ENCODE data around the gene ACLY. TPM values are rescaled to one million over a fixed set of nuclear protein-coding genes. Genes with fewer than 3 reads are reported as not detected.

Gene ACLY
- total RNA-seq, 1 donor from 2014 or later = 326 TPM

DNA sequence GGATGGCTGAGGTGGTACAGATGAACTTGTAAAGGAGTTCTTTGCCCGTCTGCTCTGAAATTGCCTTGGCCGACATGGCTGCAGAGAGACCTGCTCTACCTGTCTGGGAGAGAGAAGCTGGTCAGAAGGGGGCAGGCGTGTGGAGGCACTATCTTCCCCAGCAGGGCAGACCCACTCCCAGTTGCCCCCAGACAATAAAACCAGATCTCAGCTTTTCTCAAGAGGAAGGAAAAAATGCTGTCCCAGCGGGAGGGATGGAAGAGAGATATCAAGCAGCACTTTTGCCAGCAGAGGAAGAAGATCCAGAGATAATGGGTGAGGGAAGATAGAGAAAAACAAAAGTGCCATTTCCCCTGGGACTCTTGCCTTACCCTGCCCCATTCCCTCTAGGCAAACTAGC is 5.0 kb downstream of the ACLY start:
- no peak overlapping the region for H3K4me3 ChIP-seq (ENCODE audit: insufficient read depth, low read depth, low read length)
- H3K36me3 ChIP-seq (ENCODE audit: insufficient read depth, low read length) = peaks cover 34% of the 10 kb centered on the region
- H3K27me3 Mint-ChIP-seq (ENCODE audit: low read depth, unreplicated experiment) = no peaks in the 10 kb centered on the region

GRCh38 chr17:41912925-41913324 is 5.8 kb downstream of the ACLY start:
- peak overlapping the region; percentile 66 for H3K27ac Mint-ChIP-seq (ENCODE audit: unreplicated experiment)
- Histone ChIP-seq H3K9ac (ENCODE audit: low read length) (no peak overlapping the region), H3K27ac (ENCODE audit: low read depth, low read length) (peak overlapping the region; percentile 4), H3K27me3 (ENCODE audit: insufficient read depth, low read length) (no peaks in the 10 kb centered on the region), H2AFZ (ENCODE audit: low read depth, low read length) (no peak overlapping the region), H3K79me2 (ENCODE audit: insufficient read depth, low read length) (peaks cover 79% of the 10 kb centered on the region), H3K36me3 (ENCODE audit: insufficient read depth, low read length) (peaks cover 37% of the 10 kb centered on the region), H3K4me1 (ENCODE audit: insufficient read depth, low read length) (peaks cover 67% of the 10 kb centered on the region), H3K9me3 (ENCODE audit: insufficient read depth, low read depth, low read length) (no peaks in the 10 kb centered on the region), H4K20me1 (ENCODE audit: insufficient read depth, low read length) (peaks cover 82% of the 10 kb centered on the region), H3K4me2 (ENCODE audit: low read length) (no peak overlapping the region), H3K4me3 (ENCODE audit: insufficient read depth, low read depth, low read length) (no peak overlapping the region)
- TF ChIP-seq CTCF (IDR thresholded peaks at IDR 0.05; ENCODE audit: insufficient read depth, low read depth, low read length) = no peak
- no peak for TF ChIP-seq EZH2 (IDR thresholded peaks at IDR 0.05; ENCODE audit: insufficient read depth, low read length)
- H3K4me1 Mint-ChIP-seq (ENCODE audit: low read depth, unreplicated experiment) = peaks cover 57% of the 10 kb centered on the region
- no peak for FAIRE-seq
- no peak for DNase-seq (ENCODE audit: low read depth)
- no peaks in the 10 kb centered on the region for H3K9me3 Mint-ChIP-seq (ENCODE audit: unreplicated experiment)
- H3K36me3 Mint-ChIP-seq (ENCODE audit: low read depth, unreplicated experiment) = peaks cover 35% of the 10 kb centered on the region
- no peaks in the 10 kb centered on the region for H3K27me3 Mint-ChIP-seq (ENCODE audit: low read depth, unreplicated experiment)
- no peak overlapping the region for H3K4me3 Mint-ChIP-seq (ENCODE audit: unreplicated experiment)

More for the DNA sequence above, 5.0 kb downstream of the ACLY start:
- Histone ChIP-seq H3K27ac (ENCODE audit: low read depth, low read length) (no peak overlapping the region), H2AFZ (ENCODE audit: low read depth, low read length) (no peak overlapping the region), H3K79me2 (ENCODE audit: insufficient read depth, low read length) (peaks cover 86% of the 10 kb centered on the region), H4K20me1 (ENCODE audit: insufficient read depth, low read length) (peaks cover 86% of the 10 kb centered on the region), H3K4me1 (ENCODE audit: insufficient read depth, low read length) (peaks cover 63% of the 10 kb centered on the region), H3K4me2 (ENCODE audit: low read length) (peak overlapping the region; percentile 98), H3K27me3 (ENCODE audit: insufficient read depth, low read length) (no peaks in the 10 kb centered on the region), H3K9me3 (ENCODE audit: insufficient read depth, low read depth, low read length) (no peaks in the 10 kb centered on the region), H3K9ac (ENCODE audit: low read length) (peak overlapping the region; percentile 32)
- Mint-ChIP-seq H3K9me3 (ENCODE audit: unreplicated experiment) (no peaks in the 10 kb centered on the region), H3K4me3 (ENCODE audit: unreplicated experiment) (no peak overlapping the region), H3K4me1 (ENCODE audit: low read depth, unreplicated experiment) (peaks cover 54% of the 10 kb centered on the region), H3K36me3 (ENCODE audit: low read depth, unreplicated experiment) (peaks cover 27% of the 10 kb centered on the region), H3K27ac (ENCODE audit: unreplicated experiment) (no peak overlapping the region)
- no peak for TF ChIP-seq CTCF (IDR thresholded peaks at IDR 0.05; ENCODE audit: insufficient read depth, low read depth, low read length)
- no peak for TF ChIP-seq EZH2 (IDR thresholded peaks at IDR 0.05; ENCODE audit: insufficient read depth, low read length)
- DNase-seq (ENCODE audit: low read depth) (no peak), FAIRE-seq (no peak)

DNA sequence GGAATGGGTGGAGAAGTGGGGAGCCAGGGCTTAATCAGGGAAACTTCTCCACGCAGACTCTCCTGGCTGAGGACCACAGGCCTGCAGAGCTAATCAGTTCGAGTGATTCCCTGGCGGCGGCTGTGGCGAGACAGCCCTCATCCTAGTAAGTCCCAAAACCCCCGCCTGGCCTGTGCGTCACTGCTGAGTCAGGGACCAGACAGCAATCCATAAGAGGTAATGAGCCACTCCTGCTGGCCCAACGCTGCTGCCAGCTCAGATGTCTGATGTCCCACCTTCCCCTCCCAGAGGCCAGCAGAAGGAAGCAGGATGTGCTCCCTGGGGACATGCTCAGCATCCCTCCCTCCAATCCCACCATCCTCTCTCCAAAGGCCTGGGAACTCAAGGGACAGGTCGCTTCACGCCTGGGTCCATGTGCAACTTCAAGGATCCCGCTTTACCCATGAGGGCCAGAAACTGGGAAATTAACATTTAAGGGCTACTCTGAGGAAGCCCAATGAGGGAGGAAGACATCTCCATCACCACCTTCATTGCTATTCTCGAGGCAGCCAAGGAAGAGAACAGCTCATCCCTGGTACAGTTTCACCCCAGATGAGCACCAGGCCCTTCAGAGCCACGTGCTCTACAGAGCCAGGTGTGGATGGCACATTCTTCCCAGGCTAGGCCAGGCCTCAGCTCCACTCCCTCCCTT is 7.9 kb downstream of the ACLY start:
- Mint-ChIP-seq H3K9me3 (ENCODE audit: unreplicated experiment) (no peaks in the 10 kb centered on the region), H3K36me3 (ENCODE audit: low read depth, unreplicated experiment) (peaks cover 41% of the 10 kb centered on the region), H3K27ac (ENCODE audit: unreplicated experiment) (peak overlapping the region; percentile 85), H3K4me1 (ENCODE audit: low read depth, unreplicated experiment) (peaks cover 61% of the 10 kb centered on the region), H3K27me3 (ENCODE audit: low read depth, unreplicated experiment) (no peaks in the 10 kb centered on the region), H3K4me3 (ENCODE audit: unreplicated experiment) (peak overlapping the region; percentile 50)
- DNase-seq (ENCODE audit: low read depth) = peak; percentile 99
- H3K27ac ChIP-seq (ENCODE audit: low read depth, low read length) = peak overlapping the region; percentile 88
- no peak overlapping the region for H2AFZ ChIP-seq (ENCODE audit: low read depth, low read length)
- no peaks in the 10 kb centered on the region for H3K9me3 ChIP-seq (ENCODE audit: insufficient read depth, low read depth, low read length)
- peaks cover 80% of the 10 kb centered on the region for H4K20me1 ChIP-seq (ENCODE audit: insufficient read depth, low read length)
- H3K4me1 ChIP-seq (ENCODE audit: insufficient read depth, low read length) = peaks cover 67% of the 10 kb centered on the region
- peak overlapping the region; percentile 73 for H3K9ac ChIP-seq (ENCODE audit: low read length)
- peaks cover 76% of the 10 kb centered on the region for H3K79me2 ChIP-seq (ENCODE audit: insufficient read depth, low read length)
- no peak overlapping the region for H3K4me3 ChIP-seq (ENCODE audit: insufficient read depth, low read depth, low read length)
- peak; percentile 84 for FAIRE-seq
- peak overlapping the region; percentile 65 for H3K4me2 ChIP-seq (ENCODE audit: low read length)
- H3K36me3 ChIP-seq (ENCODE audit: insufficient read depth, low read length) = peaks cover 53% of the 10 kb centered on the region
- TF ChIP-seq CTCF (IDR thresholded peaks at IDR 0.05; ENCODE audit: insufficient read depth, low read depth, low read length) (no peak), EZH2 (IDR thresholded peaks at IDR 0.05; ENCODE audit: insufficient read depth, low read length) (no peak)
- H3K27me3 ChIP-seq (ENCODE audit: insufficient read depth, low read length) = no peaks in the 10 kb centered on the region

Measured in astrocyte (in vitro differentiated cells and primary cell).